CD14-positive monocyte (primary cell): ENCODE measurements around the gene IWS1. TPM values are rescaled to one million over a fixed set of nuclear protein-coding genes. Genes with fewer than 3 reads are reported as not detected.

Experiments used
- DNase-seq, 3 donors: peaks; one replicate each; pipeline ENCODE4 v3.0.0-alpha.2; 2011 to 2022
- H2AFZ ChIP-seq: 2 replicates; pipeline ENCODE4 v1.6.0; 2012; ENCODE audit warnings: mild to moderate bottlenecking, low read depth, low read length, inconsistent platforms; ENCODE audit not compliant: insufficient read depth, poor library complexity, severe bottlenecking
- H3K27ac ChIP-seq, 2 donors: 1 replicate in 1 of 2; 2 replicates in 1 of 2; pipeline ENCODE4 v1.5.1; 2012 to 2013; ENCODE audit warnings: low read length in 2 of 2, control low read depth in 1 of 2, inconsistent platforms in 1 of 2, low read depth in 1 of 2, mild to moderate bottlenecking in 1 of 2
- H3K27me3 ChIP-seq, 2 donors: one replicate each; pipeline versions ENCODE4 v1.6.0 to v1.6.1; 2011 to 2013; ENCODE audit warnings: low read length in 2 of 2; ENCODE audit not compliant: control insufficient read depth in 2 of 2, insufficient read depth in 2 of 2
- H3K36me3 ChIP-seq, 2 donors: replicated peaks in 1 of 2; 1 replicate in 1 of 2; 2 replicates in 1 of 2; pipeline versions ENCODE4 v1.5.1 to v1.6.1; 2012 to 2013; ENCODE audit warnings: low read length in 2 of 2, control low read depth in 1 of 2, inconsistent platforms in 1 of 2, mild to moderate bottlenecking in 1 of 2; ENCODE audit not compliant: insufficient read depth in 2 of 2, control insufficient read depth in 1 of 2
- H3K4me1 ChIP-seq, 2 donors: 1 replicate in 1 of 2; 2 replicates in 1 of 2; pipeline versions ENCODE4 v1.5.1 to v1.6.1; 2012 to 2013; ENCODE audit warnings: low read length in 2 of 2, control low read depth in 1 of 2, inconsistent platforms in 1 of 2, mild to moderate bottlenecking in 1 of 2, moderate library complexity in 1 of 2; ENCODE audit not compliant: insufficient read depth in 2 of 2, control insufficient read depth in 1 of 2
- H3K4me2 ChIP-seq: replicated peaks from 2 replicates; pipeline ENCODE3; 2012; ENCODE audit warnings: low read length, moderate library complexity, mild to moderate bottlenecking; ENCODE audit not compliant: poor library complexity, severe bottlenecking; ENCODE audit errors: extremely low read depth
- H3K4me3 ChIP-seq, 3 experiments: fragments of 200-600 bp in 1 of 3; sonication (generic) in 1 of 3; replicated peaks in 1 of 3; 1 replicate in 2 of 3; 2 replicates in 1 of 3; pipeline ENCODE4 v1.5.1; 2011 to 2013; ENCODE audit warnings: low read length in 3 of 3, mild to moderate bottlenecking in 3 of 3, control low read depth in 2 of 3, low read depth in 2 of 3, inconsistent platforms in 1 of 3, moderate library complexity in 1 of 3
- H3K79me2 ChIP-seq: 2 replicates; pipeline ENCODE4 v1.6.0; 2012; ENCODE audit warnings: mild to moderate bottlenecking, control low read depth, inconsistent platforms, low read length, moderate library complexity; ENCODE audit not compliant: insufficient read depth
- H3K9ac ChIP-seq: 2 replicates; pipeline ENCODE4 v1.6.0; 2017; ENCODE audit warnings: low read length, mild to moderate bottlenecking; ENCODE audit not compliant: insufficient read depth, poor library complexity, severe bottlenecking
- H3K9me3 ChIP-seq, 2 donors: replicated peaks in 1 of 2; 1 replicate in 1 of 2; 2 replicates in 1 of 2; pipeline versions ENCODE4 v1.5.1 to v1.6.1; 2012 to 2013; ENCODE audit warnings: low read length in 2 of 2, control low read depth in 1 of 2; ENCODE audit not compliant: control insufficient read depth in 1 of 2, insufficient read depth in 1 of 2
- H4K20me1 ChIP-seq: 2 replicates; pipeline ENCODE4 v1.6.0; 2012; ENCODE audit warnings: mild to moderate bottlenecking, low read length, control low read depth, moderate library complexity; ENCODE audit not compliant: insufficient read depth
- H3K27ac Mint-ChIP-seq, 7 donors: one replicate each; pipeline ENCODE4 v1.8.0; 2020; ENCODE audit warnings: mild to moderate bottlenecking in 7 of 7, mixed read lengths in 7 of 7, moderate library complexity in 6 of 7, inconsistent platforms in 2 of 7
- H3K27me3 Mint-ChIP-seq, 3 donors: one replicate each; pipeline ENCODE4 v1.8.0; 2021 to 2022; ENCODE audit warnings: low read depth in 3 of 3, mild to moderate bottlenecking in 3 of 3, mixed read lengths in 3 of 3, moderate library complexity in 3 of 3, inconsistent platforms in 1 of 3
- H3K36me3 Mint-ChIP-seq, 2 donors: one replicate each; pipeline ENCODE4 v1.8.0; 2020; ENCODE audit warnings: mixed read lengths in 2 of 2, inconsistent platforms in 1 of 2, mild to moderate bottlenecking in 1 of 2
- H3K4me1 Mint-ChIP-seq: one replicate; pipeline ENCODE4 v1.8.0; 2020; ENCODE audit warnings: mild to moderate bottlenecking, mixed read lengths
- H3K4me3 Mint-ChIP-seq, 2 donors: one replicate each; pipeline ENCODE4 v1.8.0; 2020; ENCODE audit warnings: mild to moderate bottlenecking in 2 of 2, mixed read lengths in 2 of 2, moderate library complexity in 1 of 2
- H3K9me3 Mint-ChIP-seq, 7 donors: one replicate each; pipeline ENCODE4 v1.8.0; 2020 to 2022; ENCODE audit warnings: mixed read lengths in 7 of 7, mild to moderate bottlenecking in 6 of 7, moderate library complexity in 6 of 7, inconsistent platforms in 2 of 7
- WGBS: methylation state at CpG from one replicate; pipeline ENCODE4 v1.1.5; 2013; ENCODE audit warnings: missing lambda C conversion rate; ENCODE audit not compliant: insufficient coverage; 5-methylcytosine and 5-hydroxymethylcytosine counted together
- intact Hi-C, 2 donors: fragments of 100-400 bp; cut with micrococcal nuclease; formaldehyde crosslinking; loops; one replicate each; pipeline versions ENCODE4 v1.15.0 to v1.15.1; 2023
- polyA plus RNA-seq, 3 donors: library from polyadenylated mRNA; depleted of rRNA in 1 of 3; unstranded in 2 of 3; stranded (reverse) in 1 of 3; fragments of 300-500 nt in 2 of 3; fragments of >200 nt in 1 of 3; fragmentation: Illumina TruSeq in 2 of 3; gene quantifications; 1 replicate in 2 of 3; 2 replicates in 1 of 3; pipeline ENCODE4 v1.2.3, GENCODE V29; 2012 to 2021
- TF ChIP-seq, protein P1 (sequence below): fragments of 200-600 bp; IDR thresholded peaks from one replicate; pipeline ENCODE4 v1.8.0; 2022; ENCODE audit warnings: antibody characterized with exemption, mild to moderate bottlenecking

Gene IWS1
- polyA plus RNA-seq, 3 donors, result 7.9 to 21.3 (median 15.6) TPM

DNA sequence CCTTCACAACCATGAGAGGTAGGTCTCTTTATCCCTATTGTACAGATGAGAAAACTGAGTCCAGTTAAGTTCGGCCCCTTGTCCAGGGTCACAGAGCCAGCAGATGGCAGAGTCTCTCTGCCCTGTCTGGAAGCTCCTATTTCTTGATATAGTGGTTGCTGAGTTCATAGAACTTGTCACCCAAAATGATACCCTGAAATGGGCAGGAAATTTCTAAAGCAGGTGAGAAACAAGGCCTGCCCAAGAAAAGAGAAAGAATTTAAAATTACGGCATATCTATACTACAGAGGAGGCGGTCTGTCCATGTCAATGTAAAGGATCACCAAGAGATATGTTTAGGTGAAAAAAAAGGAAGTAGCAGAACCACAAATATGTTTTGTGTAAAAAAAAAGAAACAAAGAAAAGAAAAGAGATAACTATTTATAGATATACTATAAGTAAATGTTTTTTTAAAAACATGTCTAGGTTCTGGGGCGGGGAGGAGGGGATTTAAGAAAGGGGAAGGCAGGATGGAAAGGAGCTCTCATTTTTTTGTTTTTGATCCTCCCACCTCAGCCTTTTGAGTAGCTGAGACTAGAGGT is 49.0 kb upstream of the IWS1 start:
- Histone ChIP-seq H3K9ac (no peak overlapping the region), H3K4me2 (no peak overlapping the region), H3K27ac (no peak overlapping the region), H3K36me3 (no peaks in the 10 kb centered on the region), H3K4me3 (no peak overlapping the region), H4K20me1 (no peaks in the 10 kb centered on the region), H2AFZ (peak overlapping the region; percentile 13), H3K9me3 (no peaks in the 10 kb centered on the region), H3K79me2 (no peaks in the 10 kb centered on the region), H3K27me3 (no peaks in the 10 kb centered on the region), H3K4me1 (peaks cover 21 to 22% of the 10 kb centered on the region in 2 donors)
- H3K9me3 Mint-ChIP-seq, result no peaks in the 10 kb centered on the region
- H3K4me1 Mint-ChIP-seq, result peaks cover 24% of the 10 kb centered on the region
- no peaks in the 10 kb centered on the region for H3K36me3 Mint-ChIP-seq
- intact Hi-C loops, result no loop called here
- H3K27me3 Mint-ChIP-seq, result peaks cover 0 to 3% (median 2%) of the 10 kb centered on the region in 3 donors
- no peak overlapping the region for H3K4me3 Mint-ChIP-seq
- H3K27ac Mint-ChIP-seq, result peak overlapping the region in 1 of 7 donors; percentile 58
- no peak for DNase-seq
- no CpG with 5 or more reads among the region's 4 CpGs for WGBS
- TF ChIP-seq, protein P1, sequence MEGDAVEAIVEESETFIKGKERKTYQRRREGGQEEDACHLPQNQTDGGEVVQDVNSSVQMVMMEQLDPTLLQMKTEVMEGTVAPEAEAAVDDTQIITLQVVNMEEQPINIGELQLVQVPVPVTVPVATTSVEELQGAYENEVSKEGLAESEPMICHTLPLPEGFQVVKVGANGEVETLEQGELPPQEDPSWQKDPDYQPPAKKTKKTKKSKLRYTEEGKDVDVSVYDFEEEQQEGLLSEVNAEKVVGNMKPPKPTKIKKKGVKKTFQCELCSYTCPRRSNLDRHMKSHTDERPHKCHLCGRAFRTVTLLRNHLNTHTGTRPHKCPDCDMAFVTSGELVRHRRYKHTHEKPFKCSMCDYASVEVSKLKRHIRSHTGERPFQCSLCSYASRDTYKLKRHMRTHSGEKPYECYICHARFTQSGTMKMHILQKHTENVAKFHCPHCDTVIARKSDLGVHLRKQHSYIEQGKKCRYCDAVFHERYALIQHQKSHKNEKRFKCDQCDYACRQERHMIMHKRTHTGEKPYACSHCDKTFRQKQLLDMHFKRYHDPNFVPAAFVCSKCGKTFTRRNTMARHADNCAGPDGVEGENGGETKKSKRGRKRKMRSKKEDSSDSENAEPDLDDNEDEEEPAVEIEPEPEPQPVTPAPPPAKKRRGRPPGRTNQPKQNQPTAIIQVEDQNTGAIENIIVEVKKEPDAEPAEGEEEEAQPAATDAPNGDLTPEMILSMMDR, result no peak

DNA sequence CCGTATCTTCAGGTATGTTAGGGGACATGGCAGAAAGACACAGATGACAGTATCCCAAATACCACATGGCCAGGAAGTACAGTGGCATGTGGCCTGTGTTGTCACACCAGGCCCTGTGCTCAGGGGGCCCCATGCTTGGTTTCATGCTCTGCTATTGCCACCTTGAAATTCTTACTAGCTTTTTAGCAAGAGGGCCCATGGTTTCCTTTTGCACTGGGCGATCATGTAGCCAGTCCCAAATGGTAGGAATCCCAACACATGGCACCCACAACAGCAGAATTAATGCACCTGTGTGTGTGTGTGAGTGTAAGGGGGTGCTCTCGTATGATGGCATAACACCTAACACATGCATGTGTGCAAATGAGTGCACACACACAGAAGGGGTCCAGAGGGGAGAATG is 48.4 kb upstream of the IWS1 start:
- DNase-seq, result no peak

More for the DNA sequence above, 48.4 kb upstream of the IWS1 start:
- Mint-ChIP-seq H3K27ac (no peak overlapping the region), H3K4me1 (peaks cover 18% of the 10 kb centered on the region), H3K27me3 (peaks cover 0 to 4% (median 3%) of the 10 kb centered on the region in 3 donors), H3K9me3 (no peaks in the 10 kb centered on the region), H3K36me3 (no peaks in the 10 kb centered on the region), H3K4me3 (no peak overlapping the region)
- no peak overlapping the region for H3K9ac ChIP-seq
- H3K27ac ChIP-seq, result no peak overlapping the region
- no peak overlapping the region for H3K4me2 ChIP-seq
- intact Hi-C loops, result no loop called here
- peaks cover 16 to 17% of the 10 kb centered on the region in 2 donors for H3K4me1 ChIP-seq
- no peak overlapping the region for H3K4me3 ChIP-seq
- H3K27me3 ChIP-seq, result no peaks in the 10 kb centered on the region
- H3K36me3 ChIP-seq, result no peaks in the 10 kb centered on the region
- H4K20me1 ChIP-seq, result no peaks in the 10 kb centered on the region
- no peaks in the 10 kb centered on the region for H3K9me3 ChIP-seq
- TF ChIP-seq, protein P1, result no peak
- no peaks in the 10 kb centered on the region for H3K79me2 ChIP-seq
- H2AFZ ChIP-seq, result no peak overlapping the region
- no CpG with 5 or more reads among the region's 3 CpGs for WGBS
